ENCODE data around the gene USP10.

GRCh38 chr16:84817206-84817605, 117.4 kb downstream of the USP10 start:
- TF ChIP-seq POLR2AphosphoS5 (IDR thresholded peaks at IDR 0.05; ENCODE audit: insufficient read depth, low read depth, low read length) (no peak), CTCF (IDR thresholded peaks at IDR 0.05; ENCODE audit: extremely low read depth in 1 of 2, insufficient read depth in 1 of 2, low read depth in 1 of 2, low read length in 2 of 2) (no peak), POLR2A (IDR thresholded peaks at IDR 0.05; ENCODE audit: low read depth, low read length) (no peak), EZH2 (IDR thresholded peaks at IDR 0.05; ENCODE audit: borderline replicate concordance, low read depth, low read length, severe bottlenecking) (no peak), JUN (IDR thresholded peaks at IDR 0.05; ENCODE audit: borderline replicate concordance, insufficient read depth, insufficient read length, low read depth) (no peak)

Measured in endothelial cell of umbilical vein (primary cell).